MM.1S (cell line): ENCODE measurements around the gene CR1.
"Not testable (repeated sequence)": the region's sequence is repeated elsewhere in the genome, so short reads cannot be mapped to it uniquely, and the experiment has no call there.

ENCODE experiments used
- EZH2 ChIP-seq: fragments of 300-600 bp; sonication (generic); optimal IDR thresholded peaks from 2 replicates; pipeline ENCODE3; 2017; ENCODE audit warnings: low read depth, mild to moderate bottlenecking, antibody characterized with exemption, low read length, mixed read lengths
- EZH2phosphoT487 ChIP-seq: fragments of 300-600 bp; sonication (generic); IDR thresholded peaks from 2 replicates; pipeline ENCODE4 v1.6.1; 2018; ENCODE audit warnings: antibody characterized with exemption, low read length
- TF ChIP-seq, protein P1 (sequence below): fragments of 300-600 bp; sonication (generic); IDR thresholded peaks from 2 replicates; pipeline ENCODE4 v1.5.1; 2016; ENCODE audit warnings: antibody characterized with exemption, low read length, mixed read lengths

DNA sequence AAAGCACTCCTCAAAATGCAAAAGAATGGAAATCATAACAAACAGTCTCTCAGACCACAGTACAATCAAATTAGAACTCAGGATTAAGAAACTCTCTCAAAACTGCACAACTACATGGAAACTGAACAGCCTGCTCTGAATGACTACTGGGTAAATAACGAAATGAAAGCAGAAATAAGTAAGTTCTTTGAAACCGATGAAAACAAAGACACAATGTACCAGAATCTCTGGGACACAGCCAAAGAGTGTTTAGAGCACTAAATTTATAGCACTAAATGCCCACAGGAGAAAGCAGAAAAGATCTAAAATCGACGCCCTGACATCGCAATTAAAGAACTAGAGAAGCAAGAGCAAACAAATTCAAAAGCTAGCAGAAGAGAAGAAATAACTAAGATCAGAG, 95.2 kb downstream of the CR1 start:
- TF ChIP-seq, protein P1, sequence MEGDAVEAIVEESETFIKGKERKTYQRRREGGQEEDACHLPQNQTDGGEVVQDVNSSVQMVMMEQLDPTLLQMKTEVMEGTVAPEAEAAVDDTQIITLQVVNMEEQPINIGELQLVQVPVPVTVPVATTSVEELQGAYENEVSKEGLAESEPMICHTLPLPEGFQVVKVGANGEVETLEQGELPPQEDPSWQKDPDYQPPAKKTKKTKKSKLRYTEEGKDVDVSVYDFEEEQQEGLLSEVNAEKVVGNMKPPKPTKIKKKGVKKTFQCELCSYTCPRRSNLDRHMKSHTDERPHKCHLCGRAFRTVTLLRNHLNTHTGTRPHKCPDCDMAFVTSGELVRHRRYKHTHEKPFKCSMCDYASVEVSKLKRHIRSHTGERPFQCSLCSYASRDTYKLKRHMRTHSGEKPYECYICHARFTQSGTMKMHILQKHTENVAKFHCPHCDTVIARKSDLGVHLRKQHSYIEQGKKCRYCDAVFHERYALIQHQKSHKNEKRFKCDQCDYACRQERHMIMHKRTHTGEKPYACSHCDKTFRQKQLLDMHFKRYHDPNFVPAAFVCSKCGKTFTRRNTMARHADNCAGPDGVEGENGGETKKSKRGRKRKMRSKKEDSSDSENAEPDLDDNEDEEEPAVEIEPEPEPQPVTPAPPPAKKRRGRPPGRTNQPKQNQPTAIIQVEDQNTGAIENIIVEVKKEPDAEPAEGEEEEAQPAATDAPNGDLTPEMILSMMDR = not testable (repeated sequence)
- not testable (repeated sequence) for TF ChIP-seq EZH2, EZH2phosphoT487
